HCT116 (cell line): ENCODE results near the gene PRELP.

Source experiments
- ATF3 ChIP-seq: IDR thresholded peaks from 2 replicates; pipeline ENCODE4 v1.6.1; 2012
- CEBPB ChIP-seq: IDR thresholded peaks from 2 replicates; pipeline ENCODE4 v1.6.1; 2012; ENCODE audit warnings: low read depth
- CTCF ChIP-seq, 3 experiments: fragments of 200-600 bp in 1 of 3; sonication (generic) in 1 of 3; IDR thresholded peaks in 2 of 3; conservative IDR thresholded peaks in 1 of 3; 2 replicates each; pipeline ENCODE4 v1.5.1; 2012 to 2017; ENCODE audit warnings: low read depth in 2 of 3, low read length in 2 of 3, antibody characterized with exemption in 1 of 3, borderline replicate concordance in 1 of 3, control low read depth in 1 of 3, mild to moderate bottlenecking in 1 of 3, mixed read lengths in 1 of 3, mixed run types in 1 of 3, moderate library complexity in 1 of 3; ENCODE audit not compliant: insufficient read depth in 1 of 3
- EGR1 ChIP-seq: IDR thresholded peaks from 2 replicates; pipeline ENCODE4 v1.6.1; 2012; ENCODE audit warnings: low read depth
- EZH2 ChIP-seq: fragments of 200-600 bp; sonication (generic); IDR thresholded peaks from 2 replicates; pipeline ENCODE4 v1.6.1; 2017; ENCODE audit warnings: antibody characterized with exemption, mixed run types
- FOSL1 ChIP-seq: IDR thresholded peaks from 2 replicates; pipeline ENCODE4 v1.6.1; 2012; ENCODE audit warnings: low read depth
- JUND ChIP-seq: IDR thresholded peaks from 2 replicates; pipeline ENCODE4 v1.6.1; 2012
- POLR2A ChIP-seq: IDR thresholded peaks from 2 replicates; pipeline ENCODE4 v1.7.0; 2011; ENCODE audit warnings: borderline replicate concordance; ENCODE audit not compliant: insufficient read depth, insufficient read length; ENCODE audit errors: extremely low read depth
- ZFX ChIP-seq: fragments of 450-650 bp; IDR thresholded peaks from 2 replicates; pipeline ENCODE4 v1.6.1; 2017

- TF ChIP-seq CTCF (IDR thresholded peaks at IDR 0.05 in 2 of 3, conservative IDR thresholded peaks at IDR 0.05 in 1 of 3; ENCODE audit: borderline replicate concordance in 1 of 3, insufficient read depth in 1 of 3, low read depth in 2 of 3, low read length in 2 of 3), result no peak
- no peak for TF ChIP-seq ATF3
- no peak for TF ChIP-seq EGR1
- TF ChIP-seq EZH2, result no peak
- no peak for TF ChIP-seq CEBPB
- no peak for TF ChIP-seq FOSL1
- no peak for TF ChIP-seq POLR2A
- no peak for TF ChIP-seq JUND
- TF ChIP-seq ZFX, result no peak
Measured at GRCh38 chr1:203447151-203447550, 28.5 kb upstream of the PRELP start.
